ENCODE results near the gene SH3PXD2A. TPM values are rescaled to one million over a fixed set of nuclear protein-coding genes. Genes with fewer than 3 reads are reported as not detected.

Gene SH3PXD2A
- total RNA-seq, 1 donor from 2014 or later, result 2.3 TPM

DNA sequence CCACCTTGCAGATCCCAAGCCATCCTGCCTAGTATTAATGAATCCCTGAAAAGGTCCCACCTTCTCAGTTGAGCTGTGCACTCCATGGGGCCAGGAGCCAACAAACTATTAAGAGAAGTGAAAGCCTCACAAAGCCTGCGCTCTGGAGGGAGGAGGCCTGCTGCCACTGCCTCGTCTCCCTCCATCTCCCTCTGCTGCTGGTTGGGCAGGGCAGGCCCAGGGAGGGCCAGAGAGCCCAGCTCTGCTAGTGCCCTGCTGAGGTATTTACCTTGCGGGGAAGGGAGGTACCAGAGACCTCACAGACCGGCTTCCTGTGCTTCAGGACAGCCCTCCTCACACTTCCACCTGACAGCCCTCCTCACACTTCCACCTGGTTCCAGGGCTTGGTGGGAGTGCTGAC, 171.5 kb downstream of the SH3PXD2A start:
- H3K9ac ChIP-seq, result no peak overlapping the region
- no peaks in the 10 kb centered on the region for H3K27me3 ChIP-seq
- Mint-ChIP-seq H3K27ac (no peak overlapping the region), H3K27me3 (ENCODE audit: insufficient read depth, low read depth) (peaks cover 5% of the 10 kb centered on the region), H3K9me3 (no peaks in the 10 kb centered on the region), H3K4me1 (peaks cover 16% of the 10 kb centered on the region), H3K36me3 (no peaks in the 10 kb centered on the region), H3K4me3 (no peak overlapping the region)
- no peak for DNase-seq (ENCODE audit: low spot score)
- peaks cover 13% of the 10 kb centered on the region for H3K4me1 ChIP-seq
- no peak overlapping the region for H3K4me3 ChIP-seq
- TF ChIP-seq EZH2 (IDR thresholded peaks at IDR 0.05) (no peak), EZH2phosphoT487 (IDR thresholded peaks at IDR 0.05) (no peak)
- TF ChIP-seq, protein P1, sequence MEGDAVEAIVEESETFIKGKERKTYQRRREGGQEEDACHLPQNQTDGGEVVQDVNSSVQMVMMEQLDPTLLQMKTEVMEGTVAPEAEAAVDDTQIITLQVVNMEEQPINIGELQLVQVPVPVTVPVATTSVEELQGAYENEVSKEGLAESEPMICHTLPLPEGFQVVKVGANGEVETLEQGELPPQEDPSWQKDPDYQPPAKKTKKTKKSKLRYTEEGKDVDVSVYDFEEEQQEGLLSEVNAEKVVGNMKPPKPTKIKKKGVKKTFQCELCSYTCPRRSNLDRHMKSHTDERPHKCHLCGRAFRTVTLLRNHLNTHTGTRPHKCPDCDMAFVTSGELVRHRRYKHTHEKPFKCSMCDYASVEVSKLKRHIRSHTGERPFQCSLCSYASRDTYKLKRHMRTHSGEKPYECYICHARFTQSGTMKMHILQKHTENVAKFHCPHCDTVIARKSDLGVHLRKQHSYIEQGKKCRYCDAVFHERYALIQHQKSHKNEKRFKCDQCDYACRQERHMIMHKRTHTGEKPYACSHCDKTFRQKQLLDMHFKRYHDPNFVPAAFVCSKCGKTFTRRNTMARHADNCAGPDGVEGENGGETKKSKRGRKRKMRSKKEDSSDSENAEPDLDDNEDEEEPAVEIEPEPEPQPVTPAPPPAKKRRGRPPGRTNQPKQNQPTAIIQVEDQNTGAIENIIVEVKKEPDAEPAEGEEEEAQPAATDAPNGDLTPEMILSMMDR (IDR thresholded peaks at IDR 0.05), result no peak
- H3K9me3 ChIP-seq (ENCODE audit: low read depth), result no peaks in the 10 kb centered on the region
- H3K4me2 ChIP-seq, result no peak overlapping the region
- H3K79me2 ChIP-seq (ENCODE audit: low read depth), result no peaks in the 10 kb centered on the region
- H2AFZ ChIP-seq (replicated peaks), result no peak overlapping the region
- peaks cover 11% of the 10 kb centered on the region for H3F3A ChIP-seq (ENCODE audit: low read depth)
- H3K27ac ChIP-seq, result no peak overlapping the region
- no peaks in the 10 kb centered on the region for H3K36me3 ChIP-seq
- no peaks in the 10 kb centered on the region for H4K20me1 ChIP-seq (ENCODE audit: low read depth)

DNA sequence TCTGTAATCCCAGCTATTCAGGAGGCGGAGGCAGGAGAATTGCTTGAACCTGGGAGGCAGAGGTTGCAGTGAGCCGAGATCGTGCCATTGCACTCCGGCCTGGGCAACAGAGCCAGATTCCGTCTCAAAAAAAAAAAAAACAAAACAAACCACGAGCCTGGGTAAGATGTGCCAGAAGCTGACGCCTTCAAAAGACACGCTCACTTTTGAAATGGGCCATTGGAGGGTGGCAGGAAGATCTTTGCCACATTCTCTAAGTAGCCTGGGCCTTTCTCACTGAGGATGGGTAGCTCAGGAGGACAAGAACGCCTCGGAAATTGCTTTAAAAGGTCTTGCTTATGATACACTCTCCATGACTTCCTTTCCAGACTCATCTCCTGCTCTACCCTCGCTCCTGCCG, 172.7 kb downstream of the SH3PXD2A start:
- H3K9me3 ChIP-seq (ENCODE audit: low read depth), result no peaks in the 10 kb centered on the region
- no peak overlapping the region for H2AFZ ChIP-seq (replicated peaks)
- no peaks in the 10 kb centered on the region for H3K79me2 ChIP-seq (ENCODE audit: low read depth)
- no peaks in the 10 kb centered on the region for H3K36me3 Mint-ChIP-seq
- H3K4me3 ChIP-seq, result no peak overlapping the region
- no peaks in the 10 kb centered on the region for H3K9me3 Mint-ChIP-seq
- H3K4me1 Mint-ChIP-seq, result peaks cover 22% of the 10 kb centered on the region
- no peak overlapping the region for H3K9ac ChIP-seq
- H3K27me3 Mint-ChIP-seq (ENCODE audit: insufficient read depth, low read depth), result peaks cover 3% of the 10 kb centered on the region
- peaks cover 19% of the 10 kb centered on the region for H3K4me1 ChIP-seq
- TF ChIP-seq, protein P1 (IDR thresholded peaks at IDR 0.05), result no peak
- TF ChIP-seq EZH2phosphoT487 (IDR thresholded peaks at IDR 0.05) (no peak), EZH2 (IDR thresholded peaks at IDR 0.05) (no peak)
- no peaks in the 10 kb centered on the region for H3K27me3 ChIP-seq
- no peaks in the 10 kb centered on the region for H4K20me1 ChIP-seq (ENCODE audit: low read depth)
- DNase-seq (ENCODE audit: low spot score), result no peak
- H3K4me2 ChIP-seq, result no peak overlapping the region
- H3K4me3 Mint-ChIP-seq, result no peak overlapping the region
- peaks cover 11% of the 10 kb centered on the region for H3F3A ChIP-seq (ENCODE audit: low read depth)
- H3K27ac ChIP-seq, result no peak overlapping the region
- H3K36me3 ChIP-seq, result no peaks in the 10 kb centered on the region
- no peak overlapping the region for H3K27ac Mint-ChIP-seq

DNA sequence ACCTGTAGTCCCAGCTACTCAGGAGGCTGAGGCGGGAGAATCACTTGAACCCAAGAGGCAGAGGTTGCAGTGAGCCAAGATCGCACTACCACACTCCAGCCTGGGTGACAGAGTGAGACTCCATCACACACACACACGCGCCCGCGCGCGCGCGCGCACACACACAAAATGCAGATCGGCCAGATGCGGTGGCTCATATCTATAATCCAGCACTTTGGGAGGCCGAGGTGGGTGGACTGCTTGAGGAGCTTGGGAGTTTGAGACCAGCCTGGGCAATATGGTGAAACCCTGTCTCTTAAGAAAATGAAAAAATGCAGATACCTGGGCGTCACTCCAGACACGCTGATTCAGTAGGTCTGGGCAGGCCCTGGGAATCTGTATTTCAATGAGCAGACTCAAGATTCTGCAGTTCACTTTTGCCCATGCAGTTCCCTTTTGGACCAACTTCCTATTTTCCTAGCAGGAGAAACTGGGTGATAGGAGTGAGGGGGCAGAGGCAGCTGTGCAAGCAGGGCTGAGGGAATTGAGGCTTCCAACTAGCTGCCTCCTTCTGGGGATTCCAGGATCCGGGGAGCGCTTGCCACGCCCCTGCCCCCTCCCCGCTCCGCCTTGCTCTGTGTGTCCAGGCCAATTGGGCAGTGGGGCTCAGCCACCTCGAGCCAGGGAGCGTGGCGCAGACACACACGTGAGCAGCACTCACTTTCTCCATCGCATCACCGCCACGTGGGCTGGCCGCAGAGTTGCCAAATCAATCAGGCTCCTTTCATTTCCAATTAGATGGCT, 173.6 kb downstream of the SH3PXD2A start:
- Mint-ChIP-seq H3K4me1 (peaks cover 28% of the 10 kb centered on the region), H3K36me3 (no peaks in the 10 kb centered on the region), H3K27me3 (ENCODE audit: insufficient read depth, low read depth) (peaks cover 3% of the 10 kb centered on the region), H3K9me3 (no peaks in the 10 kb centered on the region), H3K4me3 (no peak overlapping the region), H3K27ac (no peak overlapping the region)
- H3K4me2 ChIP-seq, result no peak overlapping the region
- no peak overlapping the region for H2AFZ ChIP-seq (replicated peaks)
- H3K9me3 ChIP-seq (ENCODE audit: low read depth), result no peaks in the 10 kb centered on the region
- H3K9ac ChIP-seq, result no peak overlapping the region
- peaks cover 21% of the 10 kb centered on the region for H3K4me1 ChIP-seq
- no peaks in the 10 kb centered on the region for H3K27me3 ChIP-seq
- H3K79me2 ChIP-seq (ENCODE audit: low read depth), result no peaks in the 10 kb centered on the region
- H3F3A ChIP-seq (ENCODE audit: low read depth), result peaks cover 11% of the 10 kb centered on the region
- DNase-seq (ENCODE audit: low spot score), result no peak
- H3K27ac ChIP-seq, result no peak overlapping the region
- H3K36me3 ChIP-seq, result no peaks in the 10 kb centered on the region
- H3K4me3 ChIP-seq, result no peak overlapping the region
- no peaks in the 10 kb centered on the region for H4K20me1 ChIP-seq (ENCODE audit: low read depth)
- TF ChIP-seq, protein P1 (IDR thresholded peaks at IDR 0.05), result no peak
- TF ChIP-seq EZH2phosphoT487 (IDR thresholded peaks at IDR 0.05), result no peak
- TF ChIP-seq EZH2 (IDR thresholded peaks at IDR 0.05), result no peak

All from neural progenitor cell (in vitro differentiated cells).